ENCODE results near the gene TMEM243. TPM values are rescaled to one million over a fixed set of nuclear protein-coding genes. Genes with fewer than 3 reads are reported as not detected.

TMEM243 gene
- polyA plus RNA-seq, 2 of the 4 experiments (the other 2 are of a cell fraction) = 23.7 to 36.1 TPM

GRCh38 chr7:87192784-87193487 lies 26.6 kb downstream of the TMEM243 start (continued):
- TF ChIP-seq CHD2 (IDR thresholded peaks at IDR 0.05; ENCODE audit: low read length, partially characterized antibody) = no peak
- no peak for TF ChIP-seq BCL3 (IDR thresholded peaks at IDR 0.05)
- no peak for TF ChIP-seq SREBF2 (IDR thresholded peaks at IDR 0.05)
- TF ChIP-seq SMC3 (IDR thresholded peaks at IDR 0.05) = no peak

GRCh38 chr7:87190783-87191182 lies 28.7 kb downstream of the TMEM243 start:
- no peaks in the 10 kb centered on the region for H3K4me1 ChIP-seq
- no peak for TF ChIP-seq BHLHE40 (IDR thresholded peaks at IDR 0.05; ENCODE audit: low read depth, low read length)
- TF ChIP-seq MAX (IDR thresholded peaks at IDR 0.05) = no peak
- TF ChIP-seq FOSL2 (IDR thresholded peaks at IDR 0.05) = no peak
- no peak for TF ChIP-seq FOSL2 (CRISPR knock-in tag; IDR thresholded peaks at IDR 0.05)
- TF ChIP-seq SREBF2 (IDR thresholded peaks at IDR 0.05) = no peak
- no peak for TF ChIP-seq MAFK (IDR thresholded peaks at IDR 0.05; ENCODE audit: partially characterized antibody)
- no peak for TF ChIP-seq RARB (CRISPR knock-in tag; IDR thresholded peaks at IDR 0.05)
- TF ChIP-seq ZNF302 (CRISPR knock-in tag; IDR thresholded peaks at IDR 0.05) = no peak
- TF ChIP-seq CBX2 (IDR thresholded peaks at IDR 0.05; ENCODE audit: borderline replicate concordance, low read depth) = no peak
- DNase-seq (ENCODE audit: low read depth in 1 of 2, low spot score in 1 of 2) = no peak
- ChIA-PET POLR2A (no interaction called here), CTCF (no interaction called here)
- no peak for FAIRE-seq
- 94% methylated on average over 3 of the region's 3 CpGs for WGBS (ENCODE audit: missing lambda C conversion rate)
- H3K4me3 ChIP-seq = no peak overlapping the region
- ATAC-seq = no peak
- no peak overlapping the region for H3K4me2 ChIP-seq
- H3K9me3 ChIP-seq = no peaks in the 10 kb centered on the region
- no peak overlapping the region for H3K27ac ChIP-seq

GRCh38 chr7:87188930-87189329 lies 30.6 kb downstream of the TMEM243 start:
- POLR2A ChIA-PET = no interaction called here
- 92% methylated on average over 2 of the region's 2 CpGs for WGBS (ENCODE audit: missing lambda C conversion rate)

More at GRCh38 chr7:87188930-87189329, 30.6 kb downstream of the TMEM243 start:
- Histone ChIP-seq H3K4me3 (no peak overlapping the region), H3K9me3 (no peaks in the 10 kb centered on the region), H3K27ac (no peak overlapping the region), H3K4me2 (no peak overlapping the region), H3K4me1 (no peaks in the 10 kb centered on the region)
- DNase-seq (ENCODE audit: low read depth in 1 of 2, low spot score in 1 of 2) (no peak), ATAC-seq (no peak), FAIRE-seq (no peak)
- CTCF ChIA-PET = no interaction called here
- TF ChIP-seq HOXB13 (CRISPR knock-in tag; IDR thresholded peaks at IDR 0.05; ENCODE audit: low read depth) = no peak
- TF ChIP-seq RARB (CRISPR knock-in tag; IDR thresholded peaks at IDR 0.05) = no peak
- no peak for TF ChIP-seq SMC3 (IDR thresholded peaks at IDR 0.05)
- TF ChIP-seq TP53 (CRISPR knock-in tag; IDR thresholded peaks at IDR 0.05) = no peak
- no peak for TF ChIP-seq HDAC2 (IDR thresholded peaks at IDR 0.05)
- TF ChIP-seq PBX3 (IDR thresholded peaks at IDR 0.05) = no peak
- no peak for TF ChIP-seq CHD4 (IDR thresholded peaks at IDR 0.05; ENCODE audit: borderline replicate concordance)
- no peak for TF ChIP-seq E2F6 (IDR thresholded peaks at IDR 0.05; ENCODE audit: borderline replicate concordance, low read depth)
- TF ChIP-seq FOXS1 (CRISPR knock-in tag; IDR thresholded peaks at IDR 0.05) = no peak
- no peak for TF ChIP-seq SREBF2 (IDR thresholded peaks at IDR 0.05)
- no peak for TF ChIP-seq ZC3H11A (IDR thresholded peaks at IDR 0.05)
- no peak for TF ChIP-seq GATA3 (IDR thresholded peaks at IDR 0.05; ENCODE audit: borderline replicate concordance)
- TF ChIP-seq RFX5 (IDR thresholded peaks at IDR 0.05) = no peak
- TF ChIP-seq BCL3 (IDR thresholded peaks at IDR 0.05) = no peak

All from A549 (cell line).